ENCODE data around the gene GPR17. TPM values are rescaled to one million over a fixed set of nuclear protein-coding genes. Genes with fewer than 3 reads are reported as not detected.

The GPR17 gene
- total and polyA plus RNA-seq, 10 donors = 0.09 to 1.9 (median 0.24) TPM; not detected in 4

DNA sequence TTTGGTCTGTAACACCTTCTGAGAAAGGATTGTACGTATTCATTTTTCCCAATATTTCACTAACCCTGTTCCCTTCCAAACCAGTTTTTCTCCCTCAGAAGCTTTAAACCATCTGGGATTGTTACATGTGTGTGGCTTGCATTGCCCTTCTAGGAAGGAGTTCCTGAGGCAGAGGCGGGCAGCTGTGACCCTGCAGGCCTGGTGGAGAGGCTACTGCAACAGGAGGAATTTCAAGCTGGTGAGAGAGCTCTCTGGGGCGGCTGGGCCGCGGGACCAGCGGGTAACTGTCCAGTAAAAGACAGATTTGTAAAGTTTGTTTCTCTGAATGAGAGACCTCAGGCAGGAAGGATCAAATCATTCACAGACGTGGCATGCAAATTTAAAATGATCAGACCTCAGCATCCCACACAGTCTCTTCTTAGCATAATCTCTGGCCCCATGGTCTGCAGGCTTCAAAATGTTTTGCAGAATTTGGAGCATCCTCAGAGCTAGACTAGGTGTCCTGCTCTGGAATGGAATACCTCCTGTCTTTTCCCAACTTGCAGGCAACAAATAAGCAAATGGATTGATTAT, 40.2 kb upstream of the GPR17 start:
- H3K27ac ChIP-seq = no peak overlapping the region
- H3K4me3 ChIP-seq = no peak overlapping the region
- WGBS, 5 donors = 71 to 87% (median 74%) methylated on average over 7 of the region's 7 CpGs
- no peak for DNase-seq
- H3K4me1 ChIP-seq = peaks cover 0 to 11% (median 0%) of the 10 kb centered on the region in 6 donors
- TF ChIP-seq CTCF (IDR thresholded peaks at IDR 0.05 in 8 of 11, conservative IDR thresholded peaks at IDR 0.05 in 3 of 11) (no peak), POLR2AphosphoS5 (IDR thresholded peaks at IDR 0.05) (no peak), POLR2A (IDR thresholded peaks at IDR 0.05) (no peak)
- peaks cover 0 to 19% (median under 1%) of the 10 kb centered on the region in 8 donors for H3K9me3 ChIP-seq
- intact Hi-C loops (cut with DNase I; ENCODE audit: low total_unique reads) = no loop called here
- H3K27me3 ChIP-seq (replicated peaks in 1 of 7) = no peaks in the 10 kb centered on the region
- peaks cover 0 to 9% (median 0%) of the 10 kb centered on the region in 6 donors for H3K36me3 ChIP-seq

DNA sequence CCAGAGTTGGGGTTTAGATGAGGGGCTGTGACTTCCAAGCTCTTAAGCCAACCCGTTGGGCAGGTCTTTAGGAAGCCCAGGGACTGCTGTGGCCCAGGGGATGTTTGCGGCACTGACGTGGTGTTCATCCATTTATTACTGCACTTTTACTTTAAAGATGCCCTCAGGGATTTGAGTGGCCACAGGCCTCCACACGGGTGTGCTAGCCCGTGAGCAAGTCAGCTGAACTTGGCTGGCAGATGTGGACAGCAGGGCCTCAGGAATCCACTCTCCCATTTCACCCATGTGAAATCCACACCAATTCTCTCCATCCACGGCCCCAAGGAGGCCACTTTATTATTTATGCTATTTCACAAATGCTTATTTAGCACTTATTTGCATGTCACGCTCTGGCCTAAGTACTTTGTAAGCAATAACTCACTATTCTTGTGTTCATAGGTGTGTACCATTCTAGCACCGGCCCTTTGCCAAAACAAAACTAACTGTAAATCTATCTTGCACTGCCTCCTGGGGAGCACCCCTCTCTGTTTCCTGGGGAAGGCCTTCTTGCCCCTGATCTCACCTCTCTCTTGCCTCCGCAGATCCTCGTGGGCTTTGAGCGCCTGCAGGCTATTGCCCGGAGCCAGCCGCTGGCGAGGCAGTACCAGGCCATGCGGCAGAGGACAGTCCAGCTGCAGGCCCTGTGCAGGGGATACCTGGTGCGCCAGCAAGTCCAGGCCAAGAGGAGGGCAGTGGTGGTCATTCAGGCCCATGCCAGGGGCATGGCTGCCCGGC, 39.1 kb upstream of the GPR17 start:
- 87 to 92% (median 92%) methylated on average over 12 to 17 of the region's 17 CpGs for WGBS, 5 donors
- peaks cover 0 to 28% (median 3%) of the 10 kb centered on the region in 8 donors for H3K9me3 ChIP-seq
- H3K36me3 ChIP-seq = peaks cover 0 to 9% (median 0%) of the 10 kb centered on the region in 6 donors
- no peaks in the 10 kb centered on the region for H3K27me3 ChIP-seq (replicated peaks in 1 of 7)
- intact Hi-C loops (cut with DNase I; ENCODE audit: low total_unique reads) = no loop called here
- no peak for TF ChIP-seq POLR2AphosphoS5 (IDR thresholded peaks at IDR 0.05)
- no peak for TF ChIP-seq CTCF (IDR thresholded peaks at IDR 0.05 in 8 of 11, conservative IDR thresholded peaks at IDR 0.05 in 3 of 11)
- no peak for TF ChIP-seq POLR2A (IDR thresholded peaks at IDR 0.05)
- peak; percentile 62 for DNase-seq
- no peak overlapping the region for H3K4me3 ChIP-seq
- peaks cover 0 to 11% (median 0%) of the 10 kb centered on the region in 6 donors for H3K4me1 ChIP-seq
- no peak overlapping the region for H3K27ac ChIP-seq

DNA sequence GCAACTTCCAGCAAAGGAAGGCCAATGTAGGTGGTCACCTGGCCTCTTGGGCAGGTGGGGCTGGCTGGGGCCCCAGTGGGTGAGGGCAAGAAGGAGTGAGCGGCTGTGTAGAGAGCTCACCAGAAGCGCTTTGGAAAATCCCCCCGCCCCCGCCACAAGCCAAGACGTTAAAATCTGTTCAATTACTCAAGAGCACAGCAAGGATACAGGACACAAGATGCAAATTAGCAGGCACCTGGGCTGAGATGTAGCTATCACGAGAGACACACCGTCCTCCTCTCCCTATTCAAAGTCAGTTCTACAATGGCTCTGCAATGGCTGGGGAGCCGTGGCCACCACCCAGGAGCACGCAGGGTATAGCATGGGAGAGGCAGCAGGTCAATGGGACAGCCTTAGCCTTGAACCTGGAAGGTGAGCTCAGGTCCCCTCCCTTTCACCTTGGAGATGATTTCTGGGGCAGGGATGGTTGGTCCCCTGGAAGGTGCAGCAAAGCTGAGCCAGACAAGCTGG, 38.5 kb upstream of the GPR17 start:
- Histone ChIP-seq H3K36me3 (peaks cover 0 to 9% (median 0%) of the 10 kb centered on the region in 6 donors), H3K27ac (no peak overlapping the region), H3K4me1 (peaks cover 0 to 11% (median 0%) of the 10 kb centered on the region in 6 donors), H3K27me3 (replicated peaks in 1 of 7) (no peaks in the 10 kb centered on the region), H3K9me3 (peaks cover 0 to 27% (median 5%) of the 10 kb centered on the region in 8 donors), H3K4me3 (no peak overlapping the region)
- intact Hi-C loops (cut with DNase I; ENCODE audit: low total_unique reads) = no loop called here
- TF ChIP-seq POLR2A (IDR thresholded peaks at IDR 0.05) = no peak
- WGBS, 5 donors = 85 to 92% (median 89%) methylated on average over 6 to 9 of the region's 9 CpGs
- peak; percentile 48 for DNase-seq

DNA sequence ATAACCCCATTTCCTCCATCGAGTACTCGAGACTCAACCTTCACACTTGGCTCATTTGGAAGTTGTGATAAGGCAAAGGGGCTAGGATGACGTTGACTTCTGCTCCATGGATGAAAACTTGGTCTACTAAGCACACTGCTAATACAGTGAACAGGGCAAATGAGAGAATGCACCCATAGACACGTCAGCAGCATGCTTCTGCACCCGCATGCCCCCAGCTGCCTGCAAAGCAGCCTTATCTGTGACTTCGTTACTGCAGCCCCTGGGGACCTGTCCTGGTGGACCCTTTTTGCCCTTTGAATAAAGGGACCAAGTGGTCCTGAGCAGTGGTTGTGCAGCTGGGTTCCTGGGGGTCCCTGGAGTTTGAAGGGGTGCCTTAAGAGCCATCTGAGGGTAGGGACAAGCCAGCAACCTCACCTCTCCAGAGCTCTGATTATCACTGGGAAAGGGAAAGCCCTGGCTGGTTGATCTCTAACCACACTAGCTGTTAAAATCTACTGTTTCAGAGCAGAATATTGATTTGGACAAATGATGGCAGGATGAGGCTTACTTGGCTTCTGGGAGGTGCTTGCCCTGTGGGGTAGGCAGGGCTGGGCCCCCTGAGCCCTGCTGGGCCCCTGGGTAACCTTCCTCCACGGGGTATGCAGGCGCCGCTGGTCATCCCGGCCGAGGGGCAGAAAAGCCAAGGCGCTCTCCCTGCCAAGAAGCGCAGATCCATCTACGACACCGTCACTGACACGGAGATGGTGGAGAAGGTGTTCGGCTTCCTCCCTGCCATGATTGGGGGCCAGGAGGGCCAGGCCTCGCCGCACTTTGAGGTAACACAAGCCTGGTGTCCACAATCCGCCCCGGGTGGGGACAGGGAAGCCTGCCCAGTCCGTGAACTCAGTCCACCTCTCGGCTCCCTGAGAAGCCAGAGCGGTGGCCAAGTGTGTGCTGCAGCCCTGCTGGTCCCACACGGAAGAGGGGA, 37.6 kb upstream of the GPR17 start:
- intact Hi-C loops (cut with DNase I; ENCODE audit: low total_unique reads) = no loop called here
- H3K36me3 ChIP-seq = peaks cover 0 to 9% (median 0%) of the 10 kb centered on the region in 6 donors
- TF ChIP-seq CTCF (IDR thresholded peaks at IDR 0.05 in 8 of 11, conservative IDR thresholded peaks at IDR 0.05 in 3 of 11) = no peak
- no peak overlapping the region for H3K4me3 ChIP-seq
- no peak overlapping the region for H3K27ac ChIP-seq
- WGBS, 5 donors = 83 to 86% (median 85%) methylated on average over 24 to 25 of the region's 25 CpGs
- H3K4me1 ChIP-seq = peaks cover 0 to 11% (median 0%) of the 10 kb centered on the region in 6 donors
- H3K9me3 ChIP-seq = peaks cover 0 to 29% (median 12%) of the 10 kb centered on the region in 8 donors
- H3K27me3 ChIP-seq (replicated peaks in 1 of 7) = no peaks in the 10 kb centered on the region
- DNase-seq = peak; percentile 67

All from spleen (tissue), 11 donors.